ENCODE results near the gene KL. TPM values are rescaled to one million over a fixed set of nuclear protein-coding genes. Genes with fewer than 3 reads are reported as not detected.

The KL gene
- not detected in 2 replicates for total RNA-seq

GRCh38 chr13:33016414-33017322 lies at the start of gene KL:
Gene KL, plus strand, starts transcription at chr13:33016423. Its CDS starts 18 bp downstream, at chr13:33016441.

All from cardiac ventricle fibroblast (primary cell).